Body of pancreas (tissue), 4 donors: ENCODE results near the gene CDKN1C. TPM values are rescaled to one million over a fixed set of nuclear protein-coding genes. Genes with fewer than 3 reads are reported as not detected.

ENCODE experiments used
- ATAC-seq: fragments of 150-250 bp; one replicate; pipeline ENCODE4 v1.9.1; 2016
- DNase-seq, 4 donors: peaks; one replicate each; pipeline ENCODE4 v3.0.0-alpha.2; 2019
- H3K27ac ChIP-seq, 4 donors: fragments of 200-600 bp; sonication (generic); 1 replicate in 3 of 4; 2 replicates in 1 of 4; pipeline versions ENCODE4 v1.5.1 to v1.6.1; 2016 to 2019; ENCODE audit warnings: mild to moderate bottlenecking in 1 of 4, mixed read lengths in 1 of 4, moderate library complexity in 1 of 4
- H3K27me3 ChIP-seq, 2 donors: fragments of 200-600 bp; sonication (generic); one replicate each; pipeline ENCODE4 v1.6.0; 2016; ENCODE audit warnings: mild to moderate bottlenecking in 1 of 2
- H3K36me3 ChIP-seq, 2 donors: fragments of 200-600 bp; sonication (generic); replicated peaks in 1 of 2; 2 replicates each; pipeline ENCODE4 v1.5.1; 2016; ENCODE audit warnings: low read depth in 2 of 2; ENCODE audit not compliant: insufficient read depth in 1 of 2
- H3K4me1 ChIP-seq: fragments of 200-600 bp; sonication (generic); one replicate; pipeline ENCODE4 v1.6.0; 2016
- H3K4me3 ChIP-seq, 2 donors: fragments of 200-600 bp; sonication (generic); 1 replicate in 1 of 2; 2 replicates in 1 of 2; pipeline ENCODE4 v1.5.1; 2016 to 2019
- H3K9me3 ChIP-seq, 3 donors: fragments of 200-600 bp; sonication (generic); 1 replicate in 2 of 3; 2 replicates in 1 of 3; pipeline ENCODE4 v1.5.1; 2016
- CTCF ChIP-seq, 7 experiments: fragments of 450-650 bp in 4 of 7; fragments of 200-600 bp in 3 of 7; sonication (generic) in 3 of 7; IDR thresholded peaks; one replicate each; pipeline ENCODE4 v1.5.1; 2016 to 2019; ENCODE audit warnings: antibody characterized with exemption in 7 of 7
- POLR2A ChIP-seq, 3 donors: fragments of 450-650 bp; IDR thresholded peaks; one replicate each; pipeline ENCODE4 v1.6.1; 2016; ENCODE audit warnings: antibody characterized with exemption in 3 of 3, mild to moderate bottlenecking in 2 of 3
- WGBS, 2 donors: methylation state at CpG; one replicate each; pipeline ENCODE4 v1.1.5; 2017; 5-methylcytosine and 5-hydroxymethylcytosine counted together
- intact Hi-C: fragments of 100-400 bp; cut with DNase I; formaldehyde crosslinking; loops from one replicate; pipeline ENCODE4 v1.15.1; 2023
- total RNA-seq, 2 donors: library from RNA; depleted of rRNA; stranded (reverse); fragments of >200 nt; gene quantifications; one replicate each; pipeline ENCODE4 v1.1.0, GENCODE V29; 2016

The CDKN1C gene
- total RNA-seq, 2 donors from 2014 or later: 35.3 to 231 TPM

- 77 to 79% methylated on average over 8 to 9 of the region's 9 CpGs for WGBS, 2 donors
- no peak overlapping the region for H3K4me3 ChIP-seq
- H3K36me3 ChIP-seq: no peaks in the 10 kb centered on the region
- peaks cover 18% of the 10 kb centered on the region for H3K4me1 ChIP-seq
- H3K27me3 ChIP-seq: no peaks in the 10 kb centered on the region
- no peak for ATAC-seq
- no peaks in the 10 kb centered on the region for H3K9me3 ChIP-seq
- TF ChIP-seq CTCF (IDR thresholded peaks at IDR 0.05) (no peak), POLR2A (IDR thresholded peaks at IDR 0.05) (no peak)
- intact Hi-C loops: no loop called here
- no peak overlapping the region for H3K27ac ChIP-seq
- DNase-seq: no peak
These were observed 10.5 kb upstream of the CDKN1C start for GRCh38 chr11:2896047-2896446.

GRCh38 chr11:2893935-2894334 lies 8.4 kb upstream of the CDKN1C start:
- no peak for DNase-seq

GRCh38 chr11:2892967-2893528 lies 7.5 kb upstream of the CDKN1C start:
- no peak overlapping the region for H3K4me3 ChIP-seq
- peaks cover 29% of the 10 kb centered on the region for H3K4me1 ChIP-seq
- H3K9me3 ChIP-seq: no peaks in the 10 kb centered on the region
- H3K27ac ChIP-seq: peak overlapping the region in 2 of 4 donors; percentile 12 to 24
- intact Hi-C loops: loop anchor here (5.0 kb wide), 2 partner anchors 361 to 466 kb away; no protein-coding TSS in a partner anchor
- no peak for ATAC-seq
- no peak for TF ChIP-seq POLR2A (IDR thresholded peaks at IDR 0.05)
- TF ChIP-seq CTCF (IDR thresholded peaks at IDR 0.05): peak in 1 of 7 experiments; percentile 11
- no peaks in the 10 kb centered on the region for H3K27me3 ChIP-seq
- DNase-seq: no peak
- H3K36me3 ChIP-seq: no peaks in the 10 kb centered on the region
- WGBS, 2 donors: 60 to 100% methylated on average over 2 to 4 of the region's 4 CpGs

More at GRCh38 chr11:2893935-2894334, 8.4 kb upstream of the CDKN1C start:
- Histone ChIP-seq H3K9me3 (no peaks in the 10 kb centered on the region), H3K27me3 (no peaks in the 10 kb centered on the region), H3K36me3 (no peaks in the 10 kb centered on the region), H3K27ac (no peak overlapping the region), H3K4me3 (no peak overlapping the region), H3K4me1 (peaks cover 29% of the 10 kb centered on the region)
- 60 to 81% methylated on average over 2 to 4 of the region's 4 CpGs for WGBS, 2 donors
- no peak for ATAC-seq
- no peak for TF ChIP-seq CTCF (IDR thresholded peaks at IDR 0.05)
- intact Hi-C loops: loop anchor here (5.0 kb wide), 2 partner anchors 362 to 467 kb away; no protein-coding TSS in a partner anchor

GRCh38 chr11:2892215-2892966 lies 6.8 kb upstream of the CDKN1C start:
- DNase-seq (peak in 1 of 4 donors; percentile 21), ATAC-seq (no peak)
- Histone ChIP-seq H3K9me3 (no peaks in the 10 kb centered on the region), H3K27me3 (no peaks in the 10 kb centered on the region), H3K36me3 (no peaks in the 10 kb centered on the region), H3K4me1 (peaks cover 29% of the 10 kb centered on the region), H3K27ac (peak overlapping the region in 2 of 4 donors; percentile 12 to 24), H3K4me3 (no peak overlapping the region)
- 14% methylated on average over 30 of the region's 34 CpGs; no CpG with 5 or more reads in 1 of the 2 donors for WGBS, 2 donors
- intact Hi-C loops: loop anchor here (5.0 kb wide), 2 partner anchors 360 to 465 kb away; no protein-coding TSS in a partner anchor
- TF ChIP-seq POLR2A (IDR thresholded peaks at IDR 0.05) (no peak), CTCF (IDR thresholded peaks at IDR 0.05) (peak; percentile 66 to 87 (median 81))
